ENCODE measurements around the gene TBC1D8.
"Not testable (repeated sequence)": the region's sequence is repeated elsewhere in the genome, so short reads cannot be mapped to it uniquely, and the experiment has no call there.

The TBC1D8 gene

DNA sequence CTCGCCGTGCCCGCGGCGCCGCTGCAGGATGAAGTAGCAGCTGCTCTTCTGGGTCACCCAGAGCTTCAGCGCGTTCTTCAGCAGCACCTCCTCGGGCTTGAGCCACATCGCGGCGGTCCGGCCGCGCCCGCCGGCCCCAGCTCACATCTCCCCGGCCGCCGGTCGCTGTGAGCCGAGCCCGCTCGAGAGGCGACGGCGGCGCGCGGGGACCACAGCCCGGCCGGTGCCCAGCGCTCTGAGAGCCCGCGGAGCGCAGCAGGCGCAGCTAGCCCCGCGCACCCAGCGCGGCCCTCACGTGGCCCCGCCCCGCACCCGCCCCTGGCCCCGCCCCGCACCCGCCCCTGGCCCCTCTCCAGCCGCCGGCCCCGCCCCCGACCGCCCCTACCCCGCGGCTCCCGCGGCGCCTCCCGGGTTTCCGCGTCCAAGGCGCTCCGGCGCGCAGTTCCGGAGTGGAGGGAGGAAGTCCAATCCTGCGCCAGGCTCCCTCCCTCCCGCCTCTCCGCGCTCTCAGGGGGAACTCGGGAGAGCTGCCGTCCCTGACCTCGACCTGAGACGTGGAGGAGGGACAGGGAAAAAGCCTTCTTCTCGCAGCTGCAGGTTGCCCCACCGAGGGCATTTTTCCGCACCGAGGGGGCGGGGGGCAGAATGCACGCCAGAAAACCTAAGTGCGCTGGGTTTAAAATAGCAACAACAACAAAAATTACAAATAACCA is at the start of gene TBC1D8:
TSS of gene TBC1D8 (minus strand) at position 237 of the 713 bp plus-strand sequence. CDS start at position 108, 129 bp downstream.
- peak; percentile 55 for DNase-seq (ENCODE audit: low read depth)

DNA sequence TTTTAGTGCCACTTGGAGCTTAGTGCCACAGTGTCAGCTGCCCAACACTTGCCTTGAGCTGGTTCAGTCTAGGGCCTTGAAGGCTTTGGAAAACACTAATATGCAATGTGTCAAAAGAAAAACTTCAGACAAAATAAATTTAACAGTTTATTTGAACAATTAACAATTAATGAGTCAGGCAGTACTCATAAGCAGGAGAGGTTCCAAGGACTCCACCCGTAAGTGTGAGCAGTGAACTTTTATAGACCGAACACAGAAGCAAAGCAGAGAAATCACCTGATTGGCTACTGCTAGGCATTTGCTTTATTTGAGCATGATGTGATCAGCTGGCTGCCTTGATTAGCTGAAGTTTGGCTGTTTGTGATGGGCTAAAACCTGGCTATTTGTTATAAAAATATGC is 49.5 kb upstream of the TBC1D8 start:
- no peak for DNase-seq (ENCODE audit: low read depth)

DNA sequence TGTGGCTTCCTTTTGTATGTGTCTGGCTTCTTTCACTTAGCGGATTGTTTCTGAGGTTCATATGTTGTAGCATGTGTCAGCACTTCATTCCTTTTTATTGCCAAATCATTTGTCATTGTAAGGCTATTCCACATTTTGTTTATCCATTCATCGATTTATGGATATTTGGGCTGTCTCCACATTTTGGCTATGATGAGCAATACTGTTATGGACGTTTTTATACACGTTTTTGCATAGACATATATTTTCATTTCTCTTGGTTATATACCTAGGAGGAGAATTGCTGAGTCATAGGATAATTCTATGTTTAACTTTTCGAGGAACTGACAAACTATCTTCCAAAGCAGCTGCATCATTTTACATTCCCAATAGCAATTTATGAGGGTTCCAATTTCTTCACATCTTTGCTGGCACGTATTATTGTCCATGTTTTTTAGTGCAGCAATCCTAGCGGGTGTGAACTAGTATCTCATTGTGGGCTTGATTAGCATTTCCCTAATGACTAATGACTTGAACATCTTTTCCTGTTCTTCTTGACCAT is 48.1 kb upstream of the TBC1D8 start:
- DNase-seq (ENCODE audit: low read depth), result no peak

DNA sequence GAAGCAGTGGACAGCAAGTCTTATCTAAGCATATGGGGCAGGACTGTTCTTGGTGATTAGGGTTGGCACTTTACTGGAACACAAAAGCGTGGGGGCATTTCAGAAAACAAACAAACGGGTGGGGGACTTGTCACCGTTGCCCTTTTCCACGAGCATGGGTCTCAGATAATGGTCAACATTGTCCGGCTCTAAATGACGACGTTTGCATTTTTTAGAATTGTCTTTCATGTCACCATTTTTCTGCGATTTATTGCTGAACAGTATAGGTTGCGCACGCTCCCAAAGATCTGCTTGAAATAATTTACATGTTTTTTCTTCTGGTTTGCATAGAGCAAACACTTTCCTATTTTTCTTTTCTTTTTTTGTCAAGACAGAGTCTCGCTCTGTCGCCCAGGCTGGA is 46.6 kb upstream of the TBC1D8 start:
- DNase-seq (ENCODE audit: low read depth), result no peak

DNA sequence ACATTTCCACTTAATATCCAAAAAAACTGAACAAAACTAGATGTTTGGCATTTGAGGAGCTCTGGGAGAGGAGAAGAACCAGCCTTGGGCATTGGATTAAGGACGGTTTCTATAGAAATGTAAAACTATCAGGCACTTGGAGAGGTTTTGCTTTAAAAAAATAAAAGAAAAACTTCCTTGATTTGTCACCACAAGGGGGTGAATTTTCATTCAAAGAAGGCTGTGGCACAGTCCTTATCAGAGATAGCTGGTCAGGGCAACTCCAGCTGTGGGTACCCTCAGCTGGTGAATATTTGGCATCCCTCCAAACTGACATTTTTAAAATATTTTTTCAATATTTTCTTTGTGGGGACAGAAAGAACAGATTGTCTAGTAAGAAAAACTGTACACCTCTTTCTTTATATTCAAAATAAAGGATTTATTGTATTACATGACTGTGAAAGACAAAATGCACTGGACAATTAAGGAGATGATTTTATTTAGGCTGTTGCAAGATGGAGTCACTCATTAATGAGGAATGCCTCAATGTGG is 46.1 kb upstream of the TBC1D8 start:
- no peak for DNase-seq (ENCODE audit: low read depth)

DNA sequence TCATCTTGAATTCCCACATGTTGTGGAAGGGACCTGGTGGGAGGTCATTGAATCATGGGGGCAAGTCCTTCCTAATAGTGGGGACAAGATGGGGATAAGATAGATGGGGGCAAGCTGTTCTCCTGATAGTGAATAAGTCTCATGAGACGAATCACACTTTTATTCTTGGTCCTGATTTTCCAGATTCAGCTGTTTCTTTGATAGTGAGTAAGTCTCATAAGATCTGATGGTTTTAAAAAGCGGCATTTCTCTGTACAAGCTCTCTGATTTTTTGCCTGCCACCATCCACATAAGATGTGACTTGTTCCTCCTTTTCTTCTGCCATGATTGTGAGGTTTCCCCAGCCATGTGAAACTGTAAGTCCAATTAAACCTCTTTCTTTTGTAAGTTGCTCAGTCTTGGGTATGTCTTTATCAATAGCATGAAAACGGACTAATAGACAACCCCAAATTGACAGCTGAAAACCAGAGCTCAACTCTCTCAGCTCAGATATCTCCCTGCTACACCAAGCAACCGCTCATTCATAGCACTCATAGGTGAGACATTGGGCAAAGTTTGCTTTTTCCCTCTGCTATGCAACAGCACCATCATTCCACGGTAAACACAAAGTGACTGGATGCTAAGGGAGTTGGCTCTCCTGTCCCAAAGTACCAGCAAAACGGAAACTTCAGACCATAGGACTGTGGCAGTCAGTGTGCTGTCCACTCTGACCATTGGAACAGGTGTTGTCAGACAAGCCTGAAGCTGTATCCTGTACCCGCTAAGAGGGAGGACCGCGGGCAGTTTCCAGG is 44.9 kb upstream of the TBC1D8 start:
- no peak for DNase-seq (ENCODE audit: low read depth)

DNA sequence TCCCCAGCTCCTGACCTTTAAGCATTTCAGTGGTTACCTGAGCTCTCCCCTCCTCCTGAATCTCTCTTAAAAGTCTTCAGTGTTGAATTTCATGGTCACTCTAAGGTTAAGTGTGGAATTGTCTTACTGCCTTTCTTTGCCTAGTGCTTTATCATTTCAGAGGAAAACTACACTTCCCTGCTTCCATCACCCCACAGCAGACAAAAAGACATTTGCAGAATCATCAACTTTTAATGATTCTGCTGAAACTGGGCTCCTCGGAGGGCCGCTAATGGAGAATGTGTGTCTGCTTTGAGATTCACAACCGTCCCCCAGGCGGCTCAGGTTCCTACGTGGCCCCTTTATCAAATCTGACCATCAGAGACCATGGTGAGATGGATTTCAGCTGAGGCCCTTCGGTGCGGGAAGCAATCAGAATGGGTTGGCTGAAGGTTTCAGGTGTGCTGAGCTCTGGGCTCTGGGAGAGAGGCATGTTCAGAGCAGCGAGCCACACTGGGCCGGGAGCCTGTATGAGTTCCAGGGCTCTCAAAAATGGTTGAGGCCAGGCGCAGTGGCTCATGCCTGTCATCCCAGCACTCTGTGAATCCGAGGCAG is 41.9 kb upstream of the TBC1D8 start:
- no peak for DNase-seq (ENCODE audit: low read depth)

DNA sequence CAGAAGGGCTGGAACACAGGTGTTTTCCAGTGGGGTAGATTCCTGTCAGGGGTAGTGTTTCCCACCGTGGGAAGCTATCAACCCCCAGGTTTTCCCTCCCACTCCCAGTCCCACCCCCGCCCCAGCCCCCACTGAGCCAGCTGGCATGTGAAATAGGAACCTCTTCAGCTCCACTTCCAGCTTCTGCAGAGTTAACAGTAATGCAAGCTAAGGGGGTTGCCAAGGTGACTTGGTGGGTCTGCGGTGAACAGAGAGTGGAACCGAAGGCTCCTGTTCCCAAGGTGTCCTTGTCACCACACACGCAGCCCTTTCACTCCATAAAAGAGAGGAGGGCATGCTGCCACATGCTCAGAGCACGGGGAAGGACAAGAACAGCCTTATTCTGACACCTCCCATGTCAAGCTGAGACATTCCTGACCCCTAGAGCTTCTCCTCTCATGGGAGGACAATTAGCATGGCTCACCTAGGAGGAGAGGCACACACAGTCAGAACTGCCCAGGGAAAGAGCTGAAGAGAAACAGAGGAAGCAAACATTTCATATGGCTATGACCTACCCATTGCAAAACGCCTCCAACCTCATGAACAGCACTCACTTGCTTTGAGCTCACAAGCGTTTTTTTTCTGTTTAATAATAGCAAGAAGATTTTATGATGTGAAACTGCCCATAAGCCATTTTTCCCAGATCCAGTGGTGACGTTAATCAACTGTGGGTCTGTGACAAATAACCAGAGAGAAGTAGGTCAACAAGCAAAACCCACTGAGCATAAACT is 39.8 kb upstream of the TBC1D8 start:
- no peak for DNase-seq (ENCODE audit: low read depth)

DNA sequence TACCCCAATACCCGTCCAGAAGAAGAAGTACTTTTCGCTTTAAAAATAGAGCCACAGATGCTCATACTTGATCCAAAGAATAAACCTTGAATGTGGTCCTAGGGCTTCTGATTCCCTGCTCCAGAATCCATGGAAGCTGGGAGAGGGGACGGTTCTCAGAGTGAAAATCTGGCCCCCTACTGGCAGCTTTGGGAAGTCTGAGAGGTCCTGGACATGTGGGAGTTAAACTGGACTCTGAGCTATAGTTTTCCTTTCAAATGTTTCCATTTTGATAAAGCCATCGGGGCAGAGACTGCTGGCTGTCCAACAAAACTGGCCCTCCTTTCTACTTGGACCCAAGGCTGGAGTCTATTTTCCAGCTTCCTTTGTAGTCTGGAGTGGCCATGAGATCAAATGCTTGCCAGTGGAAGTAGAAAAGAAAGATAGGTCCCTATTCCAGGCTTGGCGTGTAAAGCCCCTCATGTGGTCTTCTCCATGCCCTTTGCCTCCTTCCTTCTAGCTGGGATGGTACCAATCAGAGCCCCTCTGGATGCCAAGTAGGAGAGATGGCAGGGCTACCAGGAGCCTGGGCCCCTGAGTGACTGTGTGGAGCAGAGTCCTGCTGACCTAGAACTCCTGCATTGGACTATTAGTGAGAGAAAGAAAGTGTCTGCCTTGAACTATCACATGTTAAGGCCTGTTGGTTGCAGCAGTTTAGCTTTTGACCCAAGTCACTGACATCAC is 37.7 kb upstream of the TBC1D8 start:
- DNase-seq (ENCODE audit: low read depth), result no peak

DNA sequence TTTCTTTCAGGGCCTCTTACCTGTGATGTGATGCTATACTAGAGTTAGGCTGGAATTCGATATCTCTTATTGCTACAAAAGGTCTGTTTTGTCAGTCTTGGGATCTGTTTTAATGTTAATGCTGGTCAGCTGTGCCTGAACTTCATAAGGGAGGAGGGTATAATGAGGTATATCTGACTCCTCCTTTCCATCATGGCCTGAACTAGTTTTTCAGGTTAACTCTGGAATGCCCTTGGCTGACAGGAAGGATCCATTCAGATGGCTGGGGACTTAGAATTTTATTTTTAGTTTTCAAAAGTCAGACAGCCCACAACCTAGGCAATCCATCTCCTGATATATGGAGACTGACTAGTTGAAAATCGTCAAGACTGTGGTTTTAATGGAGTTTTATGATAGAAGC is 35.9 kb upstream of the TBC1D8 start:
- no peak for DNase-seq (ENCODE audit: low read depth)

DNA sequence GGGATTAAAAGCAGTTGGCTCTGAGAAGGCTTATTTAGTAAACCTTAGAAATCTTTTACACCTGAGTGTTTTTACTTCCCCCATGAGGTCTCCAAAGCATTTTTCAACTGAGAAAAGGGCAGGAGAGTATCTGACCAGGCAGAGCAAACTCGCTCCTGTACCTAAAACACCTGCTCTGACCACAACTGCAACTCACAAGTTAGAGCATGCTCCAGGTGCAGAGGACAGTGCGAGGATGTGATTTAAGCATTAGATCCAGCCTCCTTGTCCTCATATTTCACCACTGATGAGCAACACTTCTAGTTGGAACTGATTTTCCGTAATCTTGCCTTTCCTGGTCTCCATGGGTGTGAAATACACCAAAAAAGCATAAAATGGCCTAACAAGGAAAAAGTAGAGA is 34.5 kb upstream of the TBC1D8 start:
- DNase-seq (ENCODE audit: low read depth), result no peak

DNA sequence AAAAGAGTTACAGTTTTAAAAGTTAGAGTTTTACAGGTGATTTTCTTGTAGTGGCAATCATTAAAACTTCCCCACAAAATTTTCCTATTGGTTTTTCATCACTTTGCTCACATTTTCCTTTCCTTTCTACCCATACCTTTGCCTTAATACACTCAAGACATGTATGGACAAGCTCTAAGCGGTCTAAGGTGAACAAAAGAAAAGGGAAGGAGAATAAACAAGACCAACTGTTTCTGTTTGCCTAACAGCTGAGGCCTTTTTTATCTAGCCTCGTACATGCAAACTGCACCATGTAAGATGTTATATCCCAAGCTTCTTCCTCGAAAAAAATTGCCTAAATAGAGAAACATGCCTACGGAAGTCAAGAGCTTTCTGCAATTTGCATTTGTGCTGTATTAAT is 33.9 kb upstream of the TBC1D8 start:
- no peak for DNase-seq (ENCODE audit: low read depth)

DNA sequence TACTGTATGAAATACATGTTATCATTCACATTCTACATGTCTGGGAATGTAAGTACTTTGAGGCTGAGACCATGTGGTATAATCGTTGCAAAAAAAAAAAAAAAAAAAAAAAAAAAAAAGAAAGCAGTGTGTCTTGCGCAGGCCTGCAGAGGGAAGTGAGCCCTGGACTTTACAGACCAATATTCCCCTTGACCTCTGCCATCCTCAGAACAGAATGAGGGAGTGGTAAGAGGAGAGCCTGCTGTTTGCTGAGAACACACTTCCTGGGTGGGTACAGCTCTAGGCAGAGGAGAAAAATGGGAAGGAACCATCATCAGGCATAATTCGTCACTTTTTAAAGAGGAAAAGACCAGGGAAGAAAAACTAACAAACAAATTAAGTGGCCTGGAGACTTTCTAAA is 28.8 kb upstream of the TBC1D8 start:
- DNase-seq (ENCODE audit: low read depth), result no peak

DNA sequence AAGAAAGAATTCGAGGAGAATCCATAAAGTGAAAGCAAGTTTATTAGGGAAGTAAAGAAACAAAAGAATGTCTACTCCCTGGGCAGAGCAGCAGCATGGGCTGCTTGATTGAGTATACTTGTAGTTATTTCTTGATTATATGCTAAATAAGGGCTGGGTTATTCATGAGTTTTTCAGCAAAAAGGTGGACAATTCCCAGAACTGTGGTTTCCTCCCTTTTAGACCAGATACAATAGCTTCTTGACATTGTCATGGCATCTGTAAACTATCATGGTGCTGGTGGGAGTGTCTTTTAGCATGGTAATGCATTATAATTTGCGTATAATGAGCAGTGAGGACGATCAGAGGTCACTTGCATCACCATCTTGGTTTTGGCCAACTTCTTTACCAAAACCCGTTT is 25.6 kb upstream of the TBC1D8 start:
- DNase-seq (ENCODE audit: low read depth), result no peak

DNA sequence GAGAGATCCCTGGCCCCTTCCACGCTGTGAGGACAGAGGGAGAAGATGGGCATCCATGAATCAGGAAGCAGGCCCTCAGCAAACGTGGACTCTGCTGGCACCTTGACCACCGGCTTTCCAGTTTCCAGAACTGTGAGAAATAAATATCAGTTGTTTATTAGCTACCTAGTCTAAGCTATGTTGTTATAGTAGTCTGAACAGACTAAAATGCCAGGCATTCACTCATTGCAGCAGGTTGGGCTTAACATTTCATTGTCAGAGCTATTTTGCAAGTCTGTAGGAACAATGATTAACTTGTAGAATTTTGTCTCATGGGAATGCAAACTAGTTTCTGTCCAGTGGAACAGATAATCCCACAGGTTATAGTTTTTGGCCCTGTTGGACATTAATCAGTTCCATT is 24.8 kb upstream of the TBC1D8 start:
- no peak for DNase-seq (ENCODE audit: low read depth)

DNA sequence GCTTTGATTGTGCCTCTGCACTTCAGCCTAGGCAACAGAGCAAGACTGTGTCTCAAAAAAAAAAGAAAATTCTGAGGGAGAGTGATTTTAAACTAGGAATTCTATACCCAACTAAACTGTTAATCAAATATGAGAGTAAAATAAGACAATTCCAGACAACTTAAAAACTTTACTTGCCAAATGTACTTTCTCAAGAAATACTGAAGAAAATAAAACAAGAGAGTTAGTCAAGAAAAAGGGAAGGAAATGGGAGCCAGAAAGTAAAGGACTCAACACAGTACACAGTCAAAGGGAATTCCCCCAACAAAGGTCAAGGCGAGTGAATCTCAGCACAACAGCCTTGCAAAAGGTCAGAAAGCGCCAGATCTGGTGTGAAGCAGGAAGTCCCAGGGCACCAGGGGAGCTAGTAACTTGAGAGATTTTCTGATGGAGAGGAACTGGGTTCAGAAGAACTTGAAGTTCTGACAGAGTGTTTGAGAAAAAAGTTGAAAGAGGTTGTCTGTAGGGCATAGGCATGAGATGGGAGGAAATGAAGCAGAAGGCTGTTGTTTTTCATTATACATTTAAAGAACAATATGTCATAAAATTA is 22.6 kb upstream of the TBC1D8 start:
- DNase-seq (ENCODE audit: low read depth), result no peak

DNA sequence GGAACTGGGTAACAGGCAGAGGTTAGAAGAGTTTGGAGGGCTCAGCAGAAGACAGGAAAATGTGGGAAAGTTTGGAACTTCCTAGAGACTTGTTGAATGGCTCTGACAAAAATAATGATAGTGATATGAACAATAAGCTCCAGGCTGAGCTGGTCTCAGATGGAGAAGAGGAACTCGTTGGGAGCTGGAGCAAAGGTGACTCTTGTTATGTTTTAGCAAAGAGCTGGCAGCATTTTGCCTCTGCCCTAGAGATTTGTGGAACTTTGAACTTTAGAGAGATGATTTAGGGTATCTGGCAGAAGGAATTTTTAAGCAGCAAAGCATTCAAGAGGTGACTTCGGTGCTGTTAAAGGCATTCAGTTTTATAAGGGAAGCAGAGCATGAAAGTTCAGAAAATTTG is 18.6 kb upstream of the TBC1D8 start:
- not testable (repeated sequence) for DNase-seq (ENCODE audit: low read depth)

DNA sequence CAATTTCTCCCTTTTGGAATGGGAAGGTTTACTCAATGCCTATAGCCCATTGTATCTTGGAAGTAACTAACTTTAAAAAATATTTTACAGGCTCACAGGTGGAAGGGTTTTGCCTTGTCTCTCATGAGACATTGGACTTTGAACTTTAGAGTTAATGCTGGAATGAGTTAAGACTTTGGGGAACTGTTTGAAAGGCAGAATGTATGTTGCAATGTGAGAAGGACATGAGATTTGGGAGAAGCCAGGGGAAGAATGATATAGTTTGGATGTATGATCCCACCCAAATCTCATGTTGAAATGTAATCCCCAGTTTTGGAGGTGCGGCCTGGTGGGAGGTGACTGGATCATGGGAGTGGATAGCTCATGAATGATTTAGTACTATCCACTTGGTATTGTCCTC is 17.5 kb upstream of the TBC1D8 start:
- no peak for DNase-seq (ENCODE audit: low read depth)

DNA sequence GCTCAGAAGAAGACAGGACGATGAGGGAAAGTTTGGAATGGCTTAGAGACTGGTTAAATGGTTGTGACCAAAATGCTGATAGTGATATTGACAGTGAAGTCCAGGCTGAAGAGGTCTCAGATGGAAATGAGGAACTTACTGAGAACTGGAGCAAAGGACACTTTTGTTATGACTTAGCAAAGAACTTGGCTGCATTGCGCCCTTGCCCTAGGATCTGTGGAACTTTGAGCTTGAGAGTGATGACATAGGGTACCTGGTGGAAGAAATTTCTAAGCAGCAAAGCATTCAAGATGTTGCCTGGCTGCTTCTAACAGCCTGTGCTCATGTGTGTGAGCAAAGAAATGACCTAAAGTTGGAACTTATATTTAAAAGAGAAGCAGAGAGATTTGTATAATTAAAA is 16.4 kb upstream of the TBC1D8 start:
- DNase-seq (ENCODE audit: low read depth), result not testable (repeated sequence)

DNA sequence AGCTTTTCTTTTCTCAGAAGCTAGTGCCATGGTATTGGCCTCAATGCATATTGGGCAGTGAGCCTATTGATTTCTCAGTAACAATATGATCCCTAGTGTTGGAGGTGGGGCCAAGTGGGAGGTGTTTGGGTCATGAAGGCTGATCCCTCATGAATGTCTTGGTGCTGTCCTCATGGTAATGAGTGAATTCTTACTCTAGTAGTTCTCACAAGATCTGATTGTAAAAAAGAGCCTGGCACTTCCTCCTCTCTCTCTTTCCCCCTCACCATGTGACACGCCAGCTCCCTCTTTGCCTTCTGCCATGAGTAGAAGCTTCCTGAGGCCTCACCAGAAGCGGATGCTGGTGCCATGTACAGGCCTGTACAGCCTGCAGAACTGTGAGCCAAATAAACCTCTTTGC is 12.8 kb upstream of the TBC1D8 start:
- no peak for DNase-seq (ENCODE audit: low read depth)
